GM12864 (cell line): ENCODE data around the gene RASGEF1C.

Source experiments
- DNase-seq: peaks from one replicate; pipeline ENCODE4 v3.0.0-alpha.2; 2011; ENCODE audit warnings: low read depth
- H3K4me3 ChIP-seq: 2 replicates; pipeline ENCODE4 v1.5.1; 2011; ENCODE audit warnings: mild to moderate bottlenecking, low read depth, low read length, control low read depth
- CTCF ChIP-seq: IDR thresholded peaks from 2 replicates; pipeline ENCODE4 v1.5.1; 2011; ENCODE audit warnings: low read depth, mild to moderate bottlenecking, moderate library complexity, low read length, control low read depth, inconsistent platforms; ENCODE audit errors: missing control alignments

The RASGEF1C gene

DNA sequence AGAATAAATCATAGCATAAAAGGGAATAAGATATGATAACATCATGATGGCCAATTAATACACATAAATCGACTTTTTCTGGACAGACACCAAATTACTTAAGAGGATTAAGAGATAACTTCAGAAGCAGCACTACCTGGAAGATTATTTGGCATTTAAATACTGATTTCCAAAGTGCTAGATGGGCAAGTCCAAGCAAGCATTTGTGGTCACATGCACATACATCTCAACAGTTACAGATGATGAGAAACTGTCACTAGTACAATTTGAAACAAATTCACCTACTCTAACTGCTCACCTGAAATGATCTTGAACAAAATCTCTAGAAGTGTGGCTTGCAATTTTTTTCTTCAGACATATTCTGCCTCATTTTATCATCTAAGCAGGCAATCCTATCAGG lies 26.8 kb upstream of the RASGEF1C start:
- no peak for DNase-seq
- no peak overlapping the region for H3K4me3 ChIP-seq
- TF ChIP-seq CTCF, result no peak

DNA sequence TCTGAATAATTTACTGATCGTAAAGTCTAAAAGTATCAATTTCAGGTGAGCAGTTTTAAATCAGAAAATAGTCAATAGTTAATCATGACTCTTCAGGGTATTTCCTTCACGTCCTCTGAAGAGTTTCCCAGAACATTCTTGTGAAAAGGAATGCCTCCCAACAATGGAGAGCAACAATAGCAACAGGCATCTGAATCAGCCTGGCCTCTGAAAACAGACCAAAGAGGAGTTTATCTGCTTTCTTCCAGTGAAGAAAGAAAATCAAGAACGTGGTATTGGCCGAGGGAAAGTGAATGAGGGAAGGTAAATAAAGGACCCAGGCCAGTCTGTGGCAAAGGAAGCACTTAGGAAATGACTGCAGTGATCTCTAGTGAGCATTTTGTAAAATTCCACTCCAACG lies 26.1 kb upstream of the RASGEF1C start:
- TF ChIP-seq CTCF, result no peak
- H3K4me3 ChIP-seq, result no peak overlapping the region
- no peak for DNase-seq

DNA sequence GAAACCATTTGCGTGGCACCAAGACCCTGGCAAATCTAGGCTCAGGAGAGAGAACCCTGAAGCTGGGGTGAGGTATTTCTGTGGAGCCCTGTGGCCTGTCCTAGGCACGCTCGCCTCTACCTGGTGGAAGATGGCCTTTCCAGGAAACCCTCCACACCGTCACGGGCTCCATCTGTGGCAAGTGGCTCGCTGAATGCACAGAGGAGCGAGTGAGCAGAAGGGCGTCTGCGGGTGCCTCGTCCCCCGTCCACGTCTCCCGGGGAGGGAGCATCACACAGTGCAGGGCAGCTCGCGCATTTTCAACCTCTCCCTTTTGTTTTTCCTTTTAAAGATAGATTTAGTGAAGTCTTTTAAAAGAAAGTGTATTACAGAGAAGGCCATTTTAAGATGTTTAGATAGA lies 25.3 kb upstream of the RASGEF1C start:
- TF ChIP-seq CTCF, result no peak
- no peak overlapping the region for H3K4me3 ChIP-seq

GRCh38 chr5:180233729-180234128 lies 24.7 kb upstream of the RASGEF1C start:
- DNase-seq, result no peak
- no peak overlapping the region for H3K4me3 ChIP-seq
- TF ChIP-seq CTCF, result no peak

More for the DNA sequence above, 25.3 kb upstream of the RASGEF1C start:
- no peak for DNase-seq

- DNase-seq, result no peak
- H3K4me3 ChIP-seq, result no peak overlapping the region
- no peak for TF ChIP-seq CTCF
These were observed 21.0 kb upstream of the RASGEF1C start for GRCh38 chr5:180230017-180230416.

GRCh38 chr5:180222056-180222455 lies 13.0 kb upstream of the RASGEF1C start:
- DNase-seq, result no peak
- no peak overlapping the region for H3K4me3 ChIP-seq
- no peak for TF ChIP-seq CTCF

DNA sequence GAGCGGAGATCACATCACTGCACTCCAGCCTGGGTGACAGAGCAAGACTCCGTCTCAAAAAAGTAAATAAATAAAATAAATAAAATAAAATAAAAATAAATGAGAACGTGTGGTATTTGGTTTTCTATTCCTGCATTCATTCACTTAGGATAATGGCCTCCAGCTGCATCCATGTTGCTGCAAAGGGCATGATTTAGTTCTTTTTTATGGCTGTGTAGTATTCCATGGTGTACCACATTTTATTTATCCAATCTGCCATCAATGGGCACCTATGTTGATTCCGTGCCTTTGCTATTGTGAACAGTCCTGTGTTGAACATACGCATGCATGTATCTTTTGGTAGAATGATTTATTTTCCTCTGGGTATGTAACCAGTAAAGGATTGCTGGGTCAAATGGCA lies 8.8 kb upstream of the RASGEF1C start:
- no peak for DNase-seq
- no peak for TF ChIP-seq CTCF
- H3K4me3 ChIP-seq, result no peak overlapping the region
